GM12878 (cell line): ENCODE results near the gene PDZRN3. TPM values are rescaled to one million over a fixed set of nuclear protein-coding genes. Genes with fewer than 3 reads are reported as not detected.

Experiments
- ATAC-seq: fragments of 200-7000 bp; cut with Tn5 transposase; 3 replicates; pipeline ENCODE4 v1.9.1; 2020; ENCODE audit warnings: mild to moderate bottlenecking, moderate library complexity
- BruUV-seq: library from RNA; stranded (reverse); fragments of 400-500 nt; replicated peaks from 2 replicates; lab custom pipeline; 2021; lab: Mats Ljungman, UMichigan
- CTCF ChIA-PET: fragments of 300-600 bp; sonication (Branson Sonifier 250); formaldehyde crosslinking; extraction: SDS; loops from one replicate; lab custom pipeline; 2021; ENCODE audit warnings: inconsistent platforms; lab: Yijun Ruan, JAX
- POLR2A ChIA-PET: fragments of 350-600 bp; formaldehyde crosslinking; extraction: SDS; loops from one replicate; lab custom pipeline; 2021; ENCODE audit warnings: inconsistent platforms; lab: Charles Lee
- RAD21 ChIA-PET: fragments of 300-600 bp; sonication (Branson Sonifier 250); formaldehyde crosslinking; loops from one replicate; lab custom pipeline; 2023; ENCODE audit warnings: antibody characterized with exemption; ENCODE audit not compliant: unreplicated experiment; lab: Charles Lee
- SMC1A ChIA-PET: fragments of 300-600 bp; sonication (Branson Sonifier 250); formaldehyde crosslinking; loops from one replicate; lab custom pipeline; 2023; ENCODE audit not compliant: unreplicated experiment, uncharacterized antibody; lab: Charles Lee
- DNase-seq: peaks from one replicate; pipeline ENCODE4 v3.0.0-alpha.2; 2011; ENCODE audit warnings: low read depth, low spot score
- FAIRE-seq: peaks from 3 replicates; lab custom pipeline; 2011; peaks lifted over from hg19 to GRCh38; lab: Jason Lieb, UNC
- H2AFZ ChIP-seq: 2 replicates; pipeline ENCODE4 v1.6.0; 2011; ENCODE audit warnings: low read depth, low read length, control low read depth; ENCODE audit not compliant: control insufficient read depth
- H3K27ac ChIP-seq: 2 replicates; pipeline ENCODE4 v1.5.1; 2011; ENCODE audit warnings: control low read depth; ENCODE audit not compliant: control insufficient read depth, insufficient read depth
- H3K27me3 ChIP-seq, 2 experiments: replicated peaks in 1 of 2; 2 replicates each; pipeline versions ENCODE4 v1.6.0 to v1.6.1; 2011; ENCODE audit warnings: low read length in 1 of 2; ENCODE audit not compliant: control insufficient read depth in 2 of 2, insufficient read depth in 2 of 2
- H3K36me3 ChIP-seq, 2 experiments: 2 replicates each; pipeline ENCODE4 v1.5.1; 2011; ENCODE audit warnings: low read length in 1 of 2; ENCODE audit not compliant: control insufficient read depth in 2 of 2, insufficient read depth in 2 of 2
- H3K4me1 ChIP-seq: 2 replicates; pipeline ENCODE4 v1.6.1; 2011; ENCODE audit warnings: mild to moderate bottlenecking, low read length, moderate library complexity, mixed read lengths; ENCODE audit not compliant: control insufficient read depth, insufficient read depth
- H3K4me2 ChIP-seq: 2 replicates; pipeline ENCODE4 v1.6.0; 2011; ENCODE audit warnings: control low read depth; ENCODE audit not compliant: control insufficient read depth, insufficient read depth
- H3K4me3 ChIP-seq: fragments of 200-600 bp; sonication (generic); 2 replicates; pipeline ENCODE4 v1.5.1; 2016
- H3K79me2 ChIP-seq: 2 replicates; pipeline ENCODE4 v1.6.0; 2011; ENCODE audit warnings: low read length; ENCODE audit not compliant: control insufficient read depth, insufficient read depth
- H3K9ac ChIP-seq: 2 replicates; pipeline ENCODE4 v1.8.0; 2011; ENCODE audit warnings: low read length, control low read depth, mixed read lengths; ENCODE audit not compliant: control insufficient read depth, insufficient read depth
- H3K9me3 ChIP-seq: replicated peaks from 3 replicates; pipeline ENCODE4 v1.5.1; 2011; ENCODE audit warnings: mild to moderate bottlenecking, low read length; ENCODE audit not compliant: control insufficient read depth, insufficient read depth
- H4K20me1 ChIP-seq: 2 replicates; pipeline ENCODE4 v1.6.0; 2011; ENCODE audit not compliant: control insufficient read depth, insufficient read depth
- ASH2L ChIP-seq: fragments of 300-600, 200-600 bp; sonication (generic); IDR thresholded peaks from 2 replicates; pipeline ENCODE4 v1.6.1; 2017; ENCODE audit warnings: low read depth, mild to moderate bottlenecking, borderline replicate concordance
- CEBPB ChIP-seq, 2 experiments: fragments of 150-350 bp in 1 of 2; IDR thresholded peaks; 2 replicates each; pipeline ENCODE4 v1.6.1; 2012 to 2014; ENCODE audit warnings: low read depth in 2 of 2, low read length in 2 of 2, borderline replicate concordance in 1 of 2, inconsistent platforms in 1 of 2
- CHD4 ChIP-seq: fragments of 200-600 bp; sonication (generic); IDR thresholded peaks from 2 replicates; pipeline ENCODE4 v1.6.1; 2016; ENCODE audit warnings: mild to moderate bottlenecking
- CREB1 ChIP-seq: IDR thresholded peaks from 2 replicates; pipeline ENCODE4 v1.6.1; 2012; ENCODE audit warnings: low read depth, mild to moderate bottlenecking, inconsistent platforms
- HDAC2 ChIP-seq: fragments of 200-600 bp; sonication (generic); IDR thresholded peaks from 2 replicates; pipeline ENCODE4 v1.6.1; 2017
- HDAC6 ChIP-seq: fragments of 200-600 bp; sonication (generic); IDR thresholded peaks from one replicate; pipeline ENCODE4 v1.8.0; 2017; ENCODE audit warnings: antibody characterized with exemption; ENCODE audit not compliant: unreplicated experiment
- IKZF2 ChIP-seq, 2 experiments: fragments of 450-650 bp; IDR thresholded peaks; 2 replicates each; pipeline ENCODE4 v1.6.1; 2017; ENCODE audit warnings: mild to moderate bottlenecking in 2 of 2, moderate library complexity in 2 of 2
- NFXL1 ChIP-seq: fragments of 450-650 bp; IDR thresholded peaks from 2 replicates; pipeline ENCODE4 v1.6.1; 2017; ENCODE audit warnings: antibody characterized with exemption, mild to moderate bottlenecking, borderline replicate concordance
- POLR2A ChIP-seq: IDR thresholded peaks from 2 replicates; pipeline ENCODE4 v1.6.1; 2011; ENCODE audit warnings: low read depth, mild to moderate bottlenecking, low read length
- RBBP5 ChIP-seq: fragments of 200-600 bp; sonication (generic); conservative IDR thresholded peaks from 2 replicates; pipeline ENCODE4 v1.6.1; 2016
- RELA ChIP-seq: fragments of 450-650 bp; IDR thresholded peaks from 2 replicates; pipeline ENCODE4 v1.8.0; 2014; ENCODE audit warnings: borderline replicate concordance; ENCODE audit not compliant: partially characterized antibody
- SIN3A ChIP-seq: IDR thresholded peaks from 2 replicates; pipeline ENCODE4 v1.6.1; 2012; ENCODE audit warnings: low read depth, low read length, improper control_type of control experiment
- SMARCA5 ChIP-seq: fragments of 450-650 bp; IDR thresholded peaks from 2 replicates; pipeline ENCODE4 v1.6.1; 2017; ENCODE audit warnings: mild to moderate bottlenecking
- SREBF2 ChIP-seq: IDR thresholded peaks from 2 replicates; pipeline ENCODE4 v1.6.1; 2012; ENCODE audit warnings: mild to moderate bottlenecking, low read length
- TBL1XR1 ChIP-seq: IDR thresholded peaks from 2 replicates; pipeline ENCODE4 v1.6.1; 2012; ENCODE audit warnings: low read depth, low read length, improper control_type of control experiment
- ZNF217 ChIP-seq: fragments of 450-650 bp; IDR thresholded peaks from 2 replicates; pipeline ENCODE4 v1.6.1; 2017; ENCODE audit warnings: antibody characterized with exemption, mild to moderate bottlenecking
- WGBS: methylation state at CpG from one replicate; pipeline ENCODE4 v1.1.6; 2016; ENCODE audit warnings: low lambda C conversion rate; ENCODE audit not compliant: insufficient replicate concordance, insufficient coverage; ENCODE audit errors: missing lambda C conversion rate; 5-methylcytosine and 5-hydroxymethylcytosine counted together
- in situ Hi-C: fragments of 300-500 bp; cut with MboI; formaldehyde crosslinking; loops from 9 replicates; pipeline ENCODE4 v1.14.3; 2018; ENCODE audit warnings: mixed read lengths
- intact Hi-C: fragments of 100-400 bp; cut with micrococcal nuclease; formaldehyde crosslinking; loops from one replicate; pipeline ENCODE4 v1.14.2; 2022; ENCODE audit not compliant: unreplicated experiment
- polyA plus RNA-seq, 11 experiments: library from polyadenylated mRNA; depleted of rRNA in 4 of 11; unstranded in 6 of 11; stranded (reverse) in 5 of 11; fragments of >200 nt; fragmentation: Nextera tagmentation in 4 of 11; fragmentation: Illumina TruSeq in 1 of 11; extraction: Ambion mirVana in 4 of 11; extraction: Trizol in 1 of 11; gene quantifications; 1 replicate in 1 of 11; 2 replicates in 10 of 11; pipeline versions ENCODE4 v1.2.1 to v1.2.3, GENCODE V29; 2011 to 2016; ENCODE audit warnings: inconsistent platforms in 2 of 11, missing spikeins in 2 of 11, low read depth in 1 of 11
- total RNA-seq, 4 experiments: library from RNA; depleted of rRNA in 3 of 4; stranded (reverse); fragments of >200 nt in 3 of 4; fragmentation: Illumina TruSeq in 1 of 4; extraction: Trizol in 1 of 4; gene quantifications; 2 replicates each; pipeline versions ENCODE4 v1.2.1 to v1.2.3, GENCODE V29; 2013 to 2021
- TF ChIP-seq, protein P1 (sequence below): fragments of 450-650 bp; formaldehyde crosslinking; IDR thresholded peaks from 2 replicates; pipeline ENCODE4 v1.4.0; 2022; ENCODE audit warnings: mild to moderate bottlenecking, moderate library complexity
- TF ChIP-seq, protein P2 (sequence below): IDR thresholded peaks from 2 replicates; pipeline ENCODE4 v1.6.1; 2011; ENCODE audit warnings: mild to moderate bottlenecking, low read depth, low read length, moderate library complexity; ENCODE audit not compliant: insufficient replicate concordance
- TF ChIP-seq, protein P3 (sequence below): fragments of 450-650 bp; IDR thresholded peaks from 2 replicates; pipeline ENCODE4 v1.6.1; 2018; ENCODE audit warnings: borderline replicate concordance, mild to moderate bottlenecking; ENCODE audit not compliant: partially characterized antibody

PDZRN3 gene
- total and polyA plus RNA-seq, 10 of the 15 experiments (the other 5 are each of a cell fraction or from before 2014, with no cell fraction given): 0.07 to 0.37 (median 0.12) TPM; not detected in 6

DNA sequence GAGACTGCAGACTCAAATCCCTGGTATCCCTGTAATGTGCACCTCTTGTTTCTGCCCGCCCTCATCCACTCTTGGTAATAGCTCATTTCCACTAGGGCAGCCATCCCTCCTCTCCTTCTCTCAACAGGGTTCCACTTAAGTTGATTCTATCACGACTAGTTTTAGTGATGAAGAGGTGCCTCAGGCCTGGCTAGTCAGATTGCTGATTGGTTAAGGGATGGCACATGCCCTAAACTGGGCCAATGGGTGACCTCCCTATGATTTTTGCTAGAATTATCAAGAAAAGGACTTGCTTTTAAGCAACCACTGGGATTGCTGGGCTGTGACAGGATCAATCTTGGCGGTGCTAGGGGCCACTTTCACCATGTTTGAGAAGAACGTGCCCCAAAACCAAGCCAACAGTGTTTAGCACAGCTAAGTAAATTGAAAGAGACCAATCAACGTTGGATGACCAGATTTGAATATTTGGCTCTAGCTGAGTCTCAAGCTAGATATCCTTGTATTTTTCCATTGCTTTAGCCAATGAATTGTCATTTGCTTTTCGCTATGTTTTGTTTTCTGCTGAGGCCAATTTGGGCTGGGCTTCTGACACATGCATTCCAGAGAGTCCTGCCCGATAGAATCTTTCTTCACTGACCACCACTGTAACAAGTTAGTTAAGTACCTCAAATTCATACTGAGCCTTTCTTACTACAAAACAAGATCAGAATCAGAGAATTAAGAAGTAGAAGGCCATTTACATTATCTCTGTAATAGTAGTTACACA is 131.0 kb downstream of the PDZRN3 start:
- ATAC-seq: no peak
- Histone ChIP-seq H3K79me2 (no peaks in the 10 kb centered on the region), H4K20me1 (no peaks in the 10 kb centered on the region), H3K9me3 (no peaks in the 10 kb centered on the region), H3K4me3 (no peak overlapping the region), H3K27ac (no peak overlapping the region), H3K27me3 (no peaks in the 10 kb centered on the region), H3K9ac (no peak overlapping the region), H3K36me3 (no peaks in the 10 kb centered on the region), H2AFZ (no peak overlapping the region), H3K4me2 (no peak overlapping the region), H3K4me1 (peaks cover under 1% of the 10 kb centered on the region; the same call in 1 of the 2 replicates)
- SMC1A ChIA-PET: interaction anchor here (1.4 to 1.9 kb wide), 2 partner anchors 8 to 392 kb away, joined by 3 to 7 read pairs; no protein-coding TSS in a partner anchor
- DNase-seq: no peak
- intact Hi-C loops: loop anchor here (10.0 kb wide), 1 partner anchor 519 kb away; no protein-coding TSS in a partner anchor
- POLR2A ChIA-PET: no interaction called here
- BruUV-seq: no TSS peak
- WGBS: 63% methylated on average over 7 of the region's 7 CpGs
- CTCF ChIA-PET: interaction anchor here (0.7 to 1.9 kb wide), 3 partner anchors 9 to 286 kb away, joined by 3 to 9 read pairs (median 3); no protein-coding TSS in a partner anchor
- in situ Hi-C loops: no loop called here
- no peak for FAIRE-seq
- RAD21 ChIA-PET: no interaction called here
- TF ChIP-seq TBL1XR1 (no peak), RBBP5 (no peak), NFXL1 (no peak), SREBF2 (no peak), SIN3A (no peak), SMARCA5 (no peak), CEBPB (IDR thresholded peaks at IDR 0.05; ENCODE audit: borderline replicate concordance in 1 of 2, low read depth in 2 of 2, low read length in 2 of 2) (no peak), HDAC6 (no peak), RELA (no peak), CREB1 (no peak), ASH2L (no peak), CHD4 (no peak), POLR2A (no peak), IKZF2 (IDR thresholded peaks at IDR 0.05) (no peak), ZNF217 (no peak), HDAC2 (no peak)
- TF ChIP-seq, protein P1, sequence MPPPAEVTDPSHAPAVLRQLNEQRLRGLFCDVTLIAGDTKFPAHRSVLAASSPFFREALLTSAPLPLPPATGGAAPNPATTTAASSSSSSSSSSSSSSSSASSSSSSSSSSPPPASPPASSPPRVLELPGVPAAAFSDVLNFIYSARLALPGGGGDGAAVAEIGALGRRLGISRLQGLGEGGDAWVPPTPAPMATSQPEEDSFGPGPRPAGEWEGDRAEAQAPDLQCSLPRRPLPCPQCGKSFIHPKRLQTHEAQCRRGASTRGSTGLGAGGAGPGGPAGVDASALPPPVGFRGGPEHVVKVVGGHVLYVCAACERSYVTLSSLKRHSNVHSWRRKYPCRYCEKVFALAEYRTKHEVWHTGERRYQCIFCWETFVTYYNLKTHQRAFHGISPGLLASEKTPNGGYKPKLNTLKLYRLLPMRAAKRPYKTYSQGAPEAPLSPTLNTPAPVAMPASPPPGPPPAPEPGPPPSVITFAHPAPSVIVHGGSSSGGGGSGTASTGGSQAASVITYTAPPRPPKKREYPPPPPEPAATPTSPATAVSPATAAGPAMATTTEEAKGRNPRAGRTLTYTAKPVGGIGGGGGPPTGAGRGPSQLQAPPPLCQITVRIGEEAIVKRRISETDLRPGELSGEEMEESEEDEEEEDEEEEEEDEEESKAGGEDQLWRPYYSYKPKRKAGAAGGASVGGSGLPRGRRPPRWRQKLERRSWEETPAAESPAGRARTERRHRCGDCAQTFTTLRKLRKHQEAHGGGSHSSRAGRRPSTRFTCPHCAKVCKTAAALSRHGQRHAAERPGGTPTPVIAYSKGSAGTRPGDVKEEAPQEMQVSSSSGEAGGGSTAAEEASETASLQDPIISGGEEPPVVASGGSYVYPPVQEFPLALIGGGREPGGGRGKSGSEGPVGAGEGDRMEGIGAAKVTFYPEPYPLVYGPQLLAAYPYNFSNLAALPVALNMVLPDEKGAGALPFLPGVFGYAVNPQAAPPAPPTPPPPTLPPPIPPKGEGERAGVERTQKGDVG (CRISPR knock-in tag): no peak
- TF ChIP-seq, protein P2, sequence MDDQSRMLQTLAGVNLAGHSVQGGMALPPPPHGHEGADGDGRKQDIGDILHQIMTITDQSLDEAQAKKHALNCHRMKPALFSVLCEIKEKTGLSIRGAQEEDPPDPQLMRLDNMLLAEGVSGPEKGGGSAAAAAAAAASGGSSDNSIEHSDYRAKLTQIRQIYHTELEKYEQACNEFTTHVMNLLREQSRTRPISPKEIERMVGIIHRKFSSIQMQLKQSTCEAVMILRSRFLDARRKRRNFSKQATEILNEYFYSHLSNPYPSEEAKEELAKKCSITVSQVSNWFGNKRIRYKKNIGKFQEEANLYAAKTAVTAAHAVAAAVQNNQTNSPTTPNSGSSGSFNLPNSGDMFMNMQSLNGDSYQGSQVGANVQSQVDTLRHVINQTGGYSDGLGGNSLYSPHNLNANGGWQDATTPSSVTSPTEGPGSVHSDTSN: no peak
- TF ChIP-seq, protein P3, sequence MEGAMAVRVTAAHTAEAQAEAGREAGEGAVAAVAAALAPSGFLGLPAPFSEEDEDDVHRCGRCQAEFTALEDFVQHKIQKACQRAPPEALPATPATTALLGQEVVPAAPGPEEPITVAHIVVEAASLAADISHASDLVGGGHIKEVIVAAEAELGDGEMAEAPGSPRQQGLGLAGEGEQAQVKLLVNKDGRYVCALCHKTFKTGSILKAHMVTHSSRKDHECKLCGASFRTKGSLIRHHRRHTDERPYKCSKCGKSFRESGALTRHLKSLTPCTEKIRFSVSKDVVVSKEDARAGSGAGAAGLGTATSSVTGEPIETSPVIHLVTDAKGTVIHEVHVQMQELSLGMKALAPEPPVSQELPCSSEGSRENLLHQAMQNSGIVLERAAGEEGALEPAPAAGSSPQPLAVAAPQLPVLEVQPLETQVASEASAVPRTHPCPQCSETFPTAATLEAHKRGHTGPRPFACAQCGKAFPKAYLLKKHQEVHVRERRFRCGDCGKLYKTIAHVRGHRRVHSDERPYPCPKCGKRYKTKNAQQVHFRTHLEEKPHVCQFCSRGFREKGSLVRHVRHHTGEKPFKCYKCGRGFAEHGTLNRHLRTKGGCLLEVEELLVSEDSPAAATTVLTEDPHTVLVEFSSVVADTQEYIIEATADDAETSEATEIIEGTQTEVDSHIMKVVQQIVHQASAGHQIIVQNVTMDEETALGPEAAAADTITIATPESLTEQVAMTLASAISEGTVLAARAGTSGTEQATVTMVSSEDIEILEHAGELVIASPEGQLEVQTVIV: no peak
